HEK293T (cell line): ENCODE data around the gene MUC3A.

Experiments
- CTCF ChIA-PET: fragments of 350-600 bp; formaldehyde crosslinking; extraction: SDS; loops from one replicate; lab custom pipeline; 2021; ENCODE audit warnings: antibody characterized with exemption, inconsistent platforms; lab: Yijun Ruan, JAX
- POLR2A ChIA-PET: fragments of 350-600 bp; formaldehyde crosslinking; extraction: SDS; loops from one replicate; lab custom pipeline; 2020; ENCODE audit warnings: antibody characterized with exemption, inconsistent platforms; lab: Yijun Ruan, JAX
- DNase-seq: peaks from one replicate; pipeline ENCODE4 v3.0.0; 2012; ENCODE audit warnings: mixed read lengths; ENCODE audit errors: extremely low spot score
- ARNT ChIP-seq: fragments of 450-650 bp; IDR thresholded peaks from 2 replicates; pipeline ENCODE4 v1.6.1; 2017; ENCODE audit warnings: mild to moderate bottlenecking
- BHLHE40 ChIP-seq: fragments of 450-650 bp; IDR thresholded peaks from 2 replicates; pipeline ENCODE4 v1.6.1; 2016; ENCODE audit warnings: mild to moderate bottlenecking, moderate library complexity, borderline replicate concordance
- CTBP1 ChIP-seq: fragments of 450-650 bp; IDR thresholded peaks from 2 replicates; pipeline ENCODE4 v1.6.1; 2016; ENCODE audit warnings: borderline replicate concordance
- ELF4 ChIP-seq: fragments of 450-650 bp; IDR thresholded peaks from 2 replicates; pipeline ENCODE4 v1.6.1; 2017; ENCODE audit warnings: antibody characterized with exemption
- FOXA1 ChIP-seq: fragments of 450-650 bp; IDR thresholded peaks from 2 replicates; pipeline ENCODE4 v1.6.1; 2016; ENCODE audit warnings: mild to moderate bottlenecking
- FOXK2 ChIP-seq: fragments of 450-650 bp; IDR thresholded peaks from 2 replicates; pipeline ENCODE4 v1.6.1; 2016; ENCODE audit warnings: mild to moderate bottlenecking
- FOXM1 ChIP-seq: fragments of 450-650 bp; IDR thresholded peaks from 2 replicates; pipeline ENCODE4 v1.6.1; 2017; ENCODE audit warnings: mild to moderate bottlenecking, borderline replicate concordance
- HDGF ChIP-seq: fragments of 450-650 bp; IDR thresholded peaks from 2 replicates; pipeline ENCODE4 v1.6.1; 2017; ENCODE audit warnings: antibody characterized with exemption, borderline replicate concordance
- L3MBTL2 ChIP-seq: fragments of 450-650 bp; conservative IDR thresholded peaks from 2 replicates; pipeline ENCODE4 v1.6.1; 2016; ENCODE audit warnings: mild to moderate bottlenecking
- LEF1 ChIP-seq: fragments of 450-650 bp; IDR thresholded peaks from 2 replicates; pipeline ENCODE4 v1.6.1; 2017; ENCODE audit warnings: mild to moderate bottlenecking, borderline replicate concordance
- NFRKB ChIP-seq: fragments of 450-650 bp; IDR thresholded peaks from 2 replicates; pipeline ENCODE4 v1.6.1; 2016; ENCODE audit warnings: mild to moderate bottlenecking, moderate library complexity
- PKNOX1 ChIP-seq: fragments of 450-650 bp; IDR thresholded peaks from 2 replicates; pipeline ENCODE4 v1.6.1; 2016
- SP1 ChIP-seq: fragments of 450-650 bp; IDR thresholded peaks from 2 replicates; pipeline ENCODE4 v1.6.1; 2017
- SUZ12 ChIP-seq: fragments of 450-650 bp; IDR thresholded peaks from 2 replicates; pipeline ENCODE4 v1.6.1; 2016; ENCODE audit warnings: mild to moderate bottlenecking
- TARDBP ChIP-seq: fragments of 450-650 bp; IDR thresholded peaks from 2 replicates; pipeline ENCODE4 v1.6.1; 2016
- ZNF384 ChIP-seq: fragments of 450-650 bp; IDR thresholded peaks from 2 replicates; pipeline ENCODE4 v1.6.1; 2016

Gene MUC3A

GRCh38 chr7:100946766-100947365, 2.5 kb upstream of the MUC3A start:
- POLR2A ChIA-PET, result no interaction called here
- no peak for DNase-seq
- CTCF ChIA-PET, result interaction anchor here (0.6 kb wide), 2 partner anchors 46 to 336 kb away, joined by 3 read pairs; no protein-coding TSS in a partner anchor
- TF ChIP-seq HDGF, result no peak

GRCh38 chr7:100947792-100948191, 1.5 kb upstream of the MUC3A start:
- no peak for DNase-seq
- CTCF ChIA-PET, result interaction anchor here (0.6 kb wide), 1 partner anchor 335 kb away, joined by 3 read pairs; no protein-coding TSS in a partner anchor
- POLR2A ChIA-PET, result no interaction called here
- no peak for TF ChIP-seq L3MBTL2
- TF ChIP-seq TARDBP, result no peak
- no peak for TF ChIP-seq BHLHE40
- TF ChIP-seq LEF1, result no peak

- no peak for DNase-seq
- CTCF ChIA-PET, result interaction anchor here (0.7 kb wide), 1 partner anchor 462 kb away, joined by 3 read pairs; no protein-coding TSS in a partner anchor
- TF ChIP-seq ZNF384 (no peak), NFRKB (no peak), BHLHE40 (no peak), SP1 (no peak), LEF1 (no peak), HDGF (no peak), FOXA1 (no peak), L3MBTL2 (no peak), FOXM1 (no peak)
- POLR2A ChIA-PET, result no interaction called here
Measured at GRCh38 chr7:100949933-100950443, 654 bp downstream of the MUC3A start.

GRCh38 chr7:100951172-100951571, 1.8 kb downstream of the MUC3A start:
- CTCF ChIA-PET, result interaction anchor here (0.6 kb wide), 1 partner anchor 65 kb away, joined by 3 read pairs; no protein-coding TSS in a partner anchor
- POLR2A ChIA-PET, result no interaction called here
- no peak for TF ChIP-seq NFRKB
- no peak for DNase-seq

- no peak for TF ChIP-seq ARNT
- TF ChIP-seq L3MBTL2, result no peak
- no peak for TF ChIP-seq SP1
- no peak for TF ChIP-seq SUZ12
- no peak for TF ChIP-seq ELF4
- no peak for TF ChIP-seq FOXM1
- TF ChIP-seq NFRKB, result no peak
- no peak for TF ChIP-seq CTBP1
- no peak for TF ChIP-seq BHLHE40
- TF ChIP-seq TARDBP, result no peak
- CTCF ChIA-PET, result interaction anchor here (0.5 to 0.6 kb wide), 2 partner anchors 52 to 64 kb away, joined by 3 to 9 read pairs; no protein-coding TSS in a partner anchor
- POLR2A ChIA-PET, result no interaction called here
Measured at GRCh38 chr7:100951888-100952560, 2.7 kb downstream of the MUC3A start.

GRCh38 chr7:100952641-100953040, 3.3 kb downstream of the MUC3A start:
- no peak for TF ChIP-seq ELF4
- no peak for TF ChIP-seq L3MBTL2
- TF ChIP-seq SP1, result no peak
- no peak for TF ChIP-seq CTBP1
- TF ChIP-seq LEF1, result no peak
- TF ChIP-seq SUZ12, result no peak
- no peak for TF ChIP-seq PKNOX1
- TF ChIP-seq NFRKB, result no peak
- TF ChIP-seq ZNF384, result no peak
- no peak for TF ChIP-seq FOXK2
- no peak for TF ChIP-seq TARDBP
- TF ChIP-seq FOXM1, result no peak
- no peak for TF ChIP-seq HDGF
- TF ChIP-seq ARNT, result no peak
- TF ChIP-seq FOXA1, result no peak
- no peak for TF ChIP-seq BHLHE40
- CTCF ChIA-PET, result no interaction called here
- POLR2A ChIA-PET, result no interaction called here
- no peak for DNase-seq

More at GRCh38 chr7:100951888-100952560, 2.7 kb downstream of the MUC3A start:
- no peak for DNase-seq

- ChIA-PET CTCF (interaction anchor here (0.6 to 0.8 kb wide), 3 partner anchors 8 to 1139 kb away, joined by 3 to 4 read pairs (median 3); no protein-coding TSS in a partner anchor), POLR2A (interaction anchor here (0.9 kb wide), 1 partner anchor 95 kb away, joined by 3 read pairs; no protein-coding TSS in a partner anchor)
- peak; percentile 52 for DNase-seq
- TF ChIP-seq TARDBP (no peak), SP1 (no peak), CTBP1 (no peak), HDGF (no peak), LEF1 (no peak), FOXK2 (no peak), SUZ12 (no peak), L3MBTL2 (no peak), ARNT (no peak), FOXA1 (no peak)
Measured at GRCh38 chr7:100957832-100958421, 8.6 kb downstream of the MUC3A start.
